Esophagus muscularis mucosa (tissue), 4 donors: ENCODE data around the gene LMBRD2.

Experiments
- EP300 ChIP-seq: sonication (generic); formaldehyde crosslinking; IDR thresholded peaks from one replicate; pipeline ENCODE4 v1.6.1; 2017; ENCODE audit warnings: antibody characterized with exemption
- POLR2A ChIP-seq: fragments of 450-650 bp; IDR thresholded peaks from one replicate; pipeline ENCODE4 v1.6.1; 2017; ENCODE audit warnings: antibody characterized with exemption, moderate library complexity, mild to moderate bottlenecking, low read depth
- POLR2AphosphoS5 ChIP-seq, 2 donors: sonication (generic); formaldehyde crosslinking; IDR thresholded peaks; one replicate each; pipeline ENCODE4 v1.6.1; 2017; ENCODE audit warnings: antibody characterized with exemption in 2 of 2
- TF ChIP-seq, protein P1 (sequence below), 3 experiments: fragments of 200-600 bp in 2 of 3; fragments of 450-650 bp in 1 of 3; sonication (generic) in 2 of 3; IDR thresholded peaks; one replicate each; pipeline ENCODE4 v1.5.1; 2017 to 2019; ENCODE audit warnings: antibody characterized with exemption in 3 of 3, mild to moderate bottlenecking in 2 of 3, moderate library complexity in 1 of 3

DNA sequence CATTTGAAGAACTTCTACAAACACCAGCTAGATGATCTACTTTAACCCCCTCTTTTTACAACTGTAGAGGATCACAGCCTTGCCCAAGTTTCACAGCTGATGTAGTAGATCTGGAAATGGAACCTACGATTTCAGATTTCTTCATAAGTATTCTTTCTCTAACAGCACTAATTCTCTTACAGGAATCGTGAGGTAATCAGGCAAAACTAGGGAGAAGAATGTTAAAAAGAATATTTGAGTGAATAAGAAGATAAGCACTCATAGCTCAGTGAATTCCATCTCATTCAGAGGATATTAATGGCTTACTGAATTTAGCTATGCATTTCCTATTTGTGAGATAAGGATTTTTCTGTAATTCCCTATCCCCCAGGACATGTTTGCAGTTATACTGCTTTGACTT is 47.9 kb upstream of the LMBRD2 start:
- TF ChIP-seq, protein P1, sequence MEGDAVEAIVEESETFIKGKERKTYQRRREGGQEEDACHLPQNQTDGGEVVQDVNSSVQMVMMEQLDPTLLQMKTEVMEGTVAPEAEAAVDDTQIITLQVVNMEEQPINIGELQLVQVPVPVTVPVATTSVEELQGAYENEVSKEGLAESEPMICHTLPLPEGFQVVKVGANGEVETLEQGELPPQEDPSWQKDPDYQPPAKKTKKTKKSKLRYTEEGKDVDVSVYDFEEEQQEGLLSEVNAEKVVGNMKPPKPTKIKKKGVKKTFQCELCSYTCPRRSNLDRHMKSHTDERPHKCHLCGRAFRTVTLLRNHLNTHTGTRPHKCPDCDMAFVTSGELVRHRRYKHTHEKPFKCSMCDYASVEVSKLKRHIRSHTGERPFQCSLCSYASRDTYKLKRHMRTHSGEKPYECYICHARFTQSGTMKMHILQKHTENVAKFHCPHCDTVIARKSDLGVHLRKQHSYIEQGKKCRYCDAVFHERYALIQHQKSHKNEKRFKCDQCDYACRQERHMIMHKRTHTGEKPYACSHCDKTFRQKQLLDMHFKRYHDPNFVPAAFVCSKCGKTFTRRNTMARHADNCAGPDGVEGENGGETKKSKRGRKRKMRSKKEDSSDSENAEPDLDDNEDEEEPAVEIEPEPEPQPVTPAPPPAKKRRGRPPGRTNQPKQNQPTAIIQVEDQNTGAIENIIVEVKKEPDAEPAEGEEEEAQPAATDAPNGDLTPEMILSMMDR (IDR thresholded peaks at IDR 0.05), result no peak
- no peak for TF ChIP-seq POLR2AphosphoS5 (IDR thresholded peaks at IDR 0.05)
- TF ChIP-seq POLR2A, result no peak
- no peak for TF ChIP-seq EP300
